OCI-LY1 (cell line): ENCODE results near the gene PDCD1LG2.

Experiments used
- EZH2 ChIP-seq: fragments of 200-600 bp; sonication (generic), shearing (Covaris generic); IDR thresholded peaks from 2 replicates; pipeline ENCODE4 v1.8.0; 2017; ENCODE audit warnings: borderline replicate concordance, mixed run types, mild to moderate bottlenecking, antibody characterized with exemption, low read length, moderate library complexity, mixed read lengths
- TF ChIP-seq, protein P1 (sequence below): fragments of 200-600 bp; sonication (generic), shearing (Covaris generic); IDR thresholded peaks from 2 replicates; pipeline ENCODE4 v1.5.1; 2017; ENCODE audit warnings: mild to moderate bottlenecking, antibody characterized with exemption, low read length, moderate library complexity, mixed read lengths

DNA sequence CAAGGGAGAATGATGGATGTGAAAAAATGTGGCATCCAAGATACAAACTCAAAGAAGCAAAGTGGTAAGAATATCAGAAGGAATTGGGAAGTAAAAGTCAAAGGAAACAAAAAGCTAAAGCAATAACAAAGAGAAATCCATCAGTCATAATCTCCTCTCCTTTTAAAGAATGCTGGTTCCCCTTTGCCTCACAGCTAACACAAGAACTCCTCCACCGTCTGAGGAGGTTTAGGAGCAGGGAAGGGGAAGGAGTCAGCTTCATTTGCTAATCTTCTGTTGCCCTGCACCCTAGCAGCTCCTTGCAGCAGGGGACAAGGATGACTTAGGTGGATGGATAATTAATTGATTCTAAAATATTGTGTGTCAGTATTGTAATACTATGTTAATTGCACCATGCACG lies 43.6 kb upstream of the PDCD1LG2 start:
- TF ChIP-seq, protein P1, sequence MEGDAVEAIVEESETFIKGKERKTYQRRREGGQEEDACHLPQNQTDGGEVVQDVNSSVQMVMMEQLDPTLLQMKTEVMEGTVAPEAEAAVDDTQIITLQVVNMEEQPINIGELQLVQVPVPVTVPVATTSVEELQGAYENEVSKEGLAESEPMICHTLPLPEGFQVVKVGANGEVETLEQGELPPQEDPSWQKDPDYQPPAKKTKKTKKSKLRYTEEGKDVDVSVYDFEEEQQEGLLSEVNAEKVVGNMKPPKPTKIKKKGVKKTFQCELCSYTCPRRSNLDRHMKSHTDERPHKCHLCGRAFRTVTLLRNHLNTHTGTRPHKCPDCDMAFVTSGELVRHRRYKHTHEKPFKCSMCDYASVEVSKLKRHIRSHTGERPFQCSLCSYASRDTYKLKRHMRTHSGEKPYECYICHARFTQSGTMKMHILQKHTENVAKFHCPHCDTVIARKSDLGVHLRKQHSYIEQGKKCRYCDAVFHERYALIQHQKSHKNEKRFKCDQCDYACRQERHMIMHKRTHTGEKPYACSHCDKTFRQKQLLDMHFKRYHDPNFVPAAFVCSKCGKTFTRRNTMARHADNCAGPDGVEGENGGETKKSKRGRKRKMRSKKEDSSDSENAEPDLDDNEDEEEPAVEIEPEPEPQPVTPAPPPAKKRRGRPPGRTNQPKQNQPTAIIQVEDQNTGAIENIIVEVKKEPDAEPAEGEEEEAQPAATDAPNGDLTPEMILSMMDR = no peak
- no peak for TF ChIP-seq EZH2
